HEK293 (cell line): ENCODE data around the gene EFCAB5.

ENCODE experiments used
- KLF16 ChIP-seq: fragments of 450-650 bp; formaldehyde crosslinking; IDR thresholded peaks from 2 replicates; pipeline ENCODE4 v1.5.1; 2017; ENCODE audit warnings: missing biosample characterization, missing genetic modification characterization
- MEIS1 ChIP-seq: sonication (generic); formaldehyde crosslinking; IDR thresholded peaks from 2 replicates; pipeline ENCODE4 v1.8.1; 2022; ENCODE audit warnings: missing genetic modification reagents, mild to moderate bottlenecking, borderline replicate concordance
- MZF1 ChIP-seq: fragments of 450-650 bp; formaldehyde crosslinking; IDR thresholded peaks from 2 replicates; pipeline ENCODE4 v1.5.1; 2017; ENCODE audit warnings: missing biosample characterization, missing genetic modification characterization, borderline replicate concordance
- RBAK ChIP-seq: fragments of 450-650 bp; formaldehyde crosslinking; IDR thresholded peaks from 2 replicates; pipeline ENCODE4 v1.5.1; 2016; ENCODE audit warnings: missing biosample characterization, missing genetic modification characterization
- TRIM28 ChIP-seq: IDR thresholded peaks from 2 replicates; pipeline ENCODE4 v1.6.1; 2011; ENCODE audit warnings: low read length, control low read depth, borderline replicate concordance
- ZBTB17 ChIP-seq: fragments of 450-650 bp; formaldehyde crosslinking; IDR thresholded peaks from 2 replicates; pipeline ENCODE4 v1.5.1; 2016; ENCODE audit warnings: missing biosample characterization, missing genetic modification characterization
- ZFP3 ChIP-seq: fragments of 450-650 bp; formaldehyde crosslinking; IDR thresholded peaks from 2 replicates; pipeline ENCODE4 v1.5.1; 2016; ENCODE audit warnings: low read depth, missing biosample characterization, missing genetic modification characterization
- ZFP69B ChIP-seq: fragments of 450-650 bp; formaldehyde crosslinking; IDR thresholded peaks from 2 replicates; pipeline ENCODE4 v1.5.1; 2016; ENCODE audit warnings: missing biosample characterization, missing genetic modification characterization
- ZNF10 ChIP-seq: fragments of 450-650 bp; formaldehyde crosslinking; IDR thresholded peaks from 2 replicates; pipeline ENCODE4 v1.5.1; 2017; ENCODE audit warnings: missing biosample characterization, missing genetic modification characterization
- ZNF132 ChIP-seq: fragments of 450-650 bp; formaldehyde crosslinking; IDR thresholded peaks from 2 replicates; pipeline ENCODE4 v1.5.1; 2017; ENCODE audit warnings: missing biosample characterization, missing genetic modification characterization, borderline replicate concordance
- ZNF223 ChIP-seq: fragments of 450-650 bp; formaldehyde crosslinking; IDR thresholded peaks from 2 replicates; pipeline ENCODE4 v1.5.1; 2016; ENCODE audit warnings: missing biosample characterization, missing genetic modification characterization
- ZNF521 ChIP-seq: fragments of 450-650 bp; formaldehyde crosslinking; IDR thresholded peaks from 2 replicates; pipeline ENCODE4 v1.5.1; 2017; ENCODE audit warnings: missing biosample characterization, mild to moderate bottlenecking, missing genetic modification characterization
- ZNF560 ChIP-seq: fragments of 450-650 bp; formaldehyde crosslinking; IDR thresholded peaks from 2 replicates; pipeline ENCODE4 v1.5.1; 2017; ENCODE audit warnings: missing biosample characterization, missing genetic modification characterization, borderline replicate concordance
- ZNF596 ChIP-seq: fragments of 450-650 bp; IDR thresholded peaks from 2 replicates; pipeline ENCODE4 v1.5.0; 2018; ENCODE audit warnings: missing biosample characterization, mild to moderate bottlenecking, missing genetic modification characterization, moderate library complexity
- ZNF623 ChIP-seq: fragments of 450-650 bp; formaldehyde crosslinking; IDR thresholded peaks from 2 replicates; pipeline ENCODE4 v1.5.1; 2016; ENCODE audit warnings: missing biosample characterization, missing genetic modification characterization
- ZNF664 ChIP-seq: fragments of 450-650 bp; formaldehyde crosslinking; IDR thresholded peaks from 2 replicates; pipeline ENCODE4 v1.5.1; 2016; ENCODE audit warnings: missing biosample characterization, missing genetic modification characterization
- ZNF670 ChIP-seq: fragments of 450-650 bp; formaldehyde crosslinking; IDR thresholded peaks from 2 replicates; pipeline ENCODE4 v1.5.1; 2016; ENCODE audit warnings: missing biosample characterization, missing genetic modification characterization, low read depth
- TF ChIP-seq, protein P1 (sequence below): fragments of 450-650 bp; formaldehyde crosslinking; IDR thresholded peaks from 2 replicates; pipeline ENCODE4 v1.5.1; 2016; ENCODE audit warnings: missing biosample characterization, missing genetic modification characterization
- TF ChIP-seq, protein P2 (sequence below): fragments of 450-650 bp; formaldehyde crosslinking; IDR thresholded peaks from 2 replicates; pipeline ENCODE4 v1.5.1; 2016; ENCODE audit warnings: missing biosample characterization, missing genetic modification characterization, borderline replicate concordance
- TF ChIP-seq, protein P3 (sequence below): fragments of 450-650 bp; formaldehyde crosslinking; conservative IDR thresholded peaks from 2 replicates; pipeline ENCODE4 v1.5.1; 2016; ENCODE audit warnings: low read depth, missing biosample characterization, missing genetic modification characterization
- TF ChIP-seq, protein P4 (sequence below): fragments of 450-650 bp; formaldehyde crosslinking; IDR thresholded peaks from 2 replicates; pipeline ENCODE4 v1.5.1; 2016; ENCODE audit warnings: missing biosample characterization, missing genetic modification characterization
- TF ChIP-seq, protein P5 (sequence below): sonication (generic); formaldehyde crosslinking; IDR thresholded peaks from 2 replicates; pipeline ENCODE4 v1.8.1; 2022; ENCODE audit warnings: mild to moderate bottlenecking, moderate library complexity, missing genetic modification reagents
- TF ChIP-seq, protein P6 (sequence below): fragments of 450-650 bp; formaldehyde crosslinking; IDR thresholded peaks from 2 replicates; pipeline ENCODE4 v1.5.1; 2016; ENCODE audit warnings: missing biosample characterization, missing genetic modification characterization, borderline replicate concordance

EFCAB5 gene

DNA sequence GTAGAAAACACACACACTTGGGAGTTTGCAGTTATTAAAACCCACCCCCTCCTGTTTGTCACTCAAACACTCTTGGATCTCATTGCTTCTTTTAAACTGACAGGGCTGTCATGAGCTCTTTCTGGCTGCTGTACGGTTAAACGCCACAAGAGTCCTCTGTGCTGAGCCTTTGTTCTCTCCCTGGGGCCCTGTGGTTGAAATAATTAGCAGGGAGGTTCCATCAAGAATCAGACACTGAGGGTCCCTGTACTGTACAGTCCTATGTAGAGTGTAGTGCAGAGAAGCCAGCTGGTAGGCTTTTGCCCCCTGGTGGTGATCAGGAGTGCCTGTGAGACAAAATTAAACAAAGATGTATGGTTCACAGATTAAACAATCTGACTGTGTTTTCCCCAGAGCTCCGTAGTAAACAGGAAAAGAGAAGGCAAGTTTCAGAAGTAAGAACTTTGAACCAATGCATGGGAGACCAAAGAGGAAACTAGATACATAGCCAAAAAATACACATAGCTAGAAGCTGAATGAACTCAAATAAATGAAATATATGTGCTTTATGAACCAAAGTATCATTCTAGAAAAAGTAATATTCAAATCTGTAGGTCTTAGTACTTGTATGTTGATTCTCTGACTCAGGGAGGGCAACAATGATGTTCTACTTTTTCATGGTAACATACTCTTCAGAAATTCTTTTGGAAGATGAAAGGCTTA, 10.1 kb upstream of the EFCAB5 start (continued):
- TF ChIP-seq, protein P1, sequence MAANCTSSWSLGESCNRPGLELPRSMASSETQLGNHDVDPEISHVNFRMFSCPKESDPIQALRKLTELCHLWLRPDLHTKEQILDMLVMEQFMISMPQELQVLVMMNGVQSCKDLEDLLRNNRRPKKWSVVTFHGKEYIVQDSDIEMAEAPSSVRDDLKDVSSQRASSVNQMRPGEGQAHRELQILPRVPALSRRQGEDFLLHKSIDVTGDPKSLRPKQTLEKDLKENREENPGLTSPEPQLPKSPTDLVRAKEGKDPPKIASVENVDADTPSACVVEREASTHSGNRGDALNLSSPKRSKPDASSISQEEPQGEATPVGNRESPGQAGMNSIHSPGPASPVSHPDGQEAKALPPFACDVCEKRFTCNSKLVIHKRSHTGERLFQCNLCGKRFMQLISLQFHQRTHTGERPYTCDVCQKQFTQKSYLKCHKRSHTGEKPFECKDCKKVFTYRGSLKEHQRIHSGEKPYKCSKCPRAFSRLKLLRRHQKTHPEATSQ, result no peak
- TF ChIP-seq ZNF223 (tag by site-specific recombination) (no peak), ZNF560 (tag by site-specific recombination) (no peak), ZNF596 (no peak), ZFP3 (no peak), ZBTB17 (peak; percentile 78), MEIS1 (no peak), RBAK (tag by site-specific recombination) (no peak), ZNF521 (tag by site-specific recombination) (no peak), ZNF664 (tag by site-specific recombination) (no peak), MZF1 (tag by site-specific recombination) (no peak), TRIM28 (peak; percentile 96), ZNF132 (tag by site-specific recombination) (no peak), ZNF10 (tag by site-specific recombination) (no peak), ZNF670 (tag by site-specific recombination) (no peak), KLF16 (no peak), ZFP69B (tag by site-specific recombination) (no peak), ZNF623 (peak; percentile 44)
- TF ChIP-seq, protein P2, sequence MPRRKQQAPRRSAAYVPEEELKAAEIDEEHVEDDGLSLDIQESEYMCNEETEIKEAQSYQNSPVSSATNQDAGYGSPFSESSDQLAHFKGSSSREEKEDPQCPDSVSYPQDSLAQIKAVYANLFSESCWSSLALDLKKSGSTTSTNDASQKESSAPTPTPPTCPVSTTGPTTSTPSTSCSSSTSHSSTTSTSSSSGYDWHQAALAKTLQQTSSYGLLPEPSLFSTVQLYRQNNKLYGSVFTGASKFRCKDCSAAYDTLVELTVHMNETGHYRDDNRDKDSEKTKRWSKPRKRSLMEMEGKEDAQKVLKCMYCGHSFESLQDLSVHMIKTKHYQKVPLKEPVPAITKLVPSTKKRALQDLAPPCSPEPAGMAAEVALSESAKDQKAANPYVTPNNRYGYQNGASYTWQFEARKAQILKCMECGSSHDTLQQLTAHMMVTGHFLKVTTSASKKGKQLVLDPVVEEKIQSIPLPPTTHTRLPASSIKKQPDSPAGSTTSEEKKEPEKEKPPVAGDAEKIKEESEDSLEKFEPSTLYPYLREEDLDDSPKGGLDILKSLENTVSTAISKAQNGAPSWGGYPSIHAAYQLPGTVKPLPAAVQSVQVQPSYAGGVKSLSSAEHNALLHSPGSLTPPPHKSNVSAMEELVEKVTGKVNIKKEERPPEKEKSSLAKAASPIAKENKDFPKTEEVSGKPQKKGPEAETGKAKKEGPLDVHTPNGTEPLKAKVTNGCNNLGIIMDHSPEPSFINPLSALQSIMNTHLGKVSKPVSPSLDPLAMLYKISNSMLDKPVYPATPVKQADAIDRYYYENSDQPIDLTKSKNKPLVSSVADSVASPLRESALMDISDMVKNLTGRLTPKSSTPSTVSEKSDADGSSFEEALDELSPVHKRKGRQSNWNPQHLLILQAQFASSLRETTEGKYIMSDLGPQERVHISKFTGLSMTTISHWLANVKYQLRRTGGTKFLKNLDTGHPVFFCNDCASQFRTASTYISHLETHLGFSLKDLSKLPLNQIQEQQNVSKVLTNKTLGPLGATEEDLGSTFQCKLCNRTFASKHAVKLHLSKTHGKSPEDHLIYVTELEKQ (tag by site-specific recombination), result no peak
- TF ChIP-seq, protein P3, sequence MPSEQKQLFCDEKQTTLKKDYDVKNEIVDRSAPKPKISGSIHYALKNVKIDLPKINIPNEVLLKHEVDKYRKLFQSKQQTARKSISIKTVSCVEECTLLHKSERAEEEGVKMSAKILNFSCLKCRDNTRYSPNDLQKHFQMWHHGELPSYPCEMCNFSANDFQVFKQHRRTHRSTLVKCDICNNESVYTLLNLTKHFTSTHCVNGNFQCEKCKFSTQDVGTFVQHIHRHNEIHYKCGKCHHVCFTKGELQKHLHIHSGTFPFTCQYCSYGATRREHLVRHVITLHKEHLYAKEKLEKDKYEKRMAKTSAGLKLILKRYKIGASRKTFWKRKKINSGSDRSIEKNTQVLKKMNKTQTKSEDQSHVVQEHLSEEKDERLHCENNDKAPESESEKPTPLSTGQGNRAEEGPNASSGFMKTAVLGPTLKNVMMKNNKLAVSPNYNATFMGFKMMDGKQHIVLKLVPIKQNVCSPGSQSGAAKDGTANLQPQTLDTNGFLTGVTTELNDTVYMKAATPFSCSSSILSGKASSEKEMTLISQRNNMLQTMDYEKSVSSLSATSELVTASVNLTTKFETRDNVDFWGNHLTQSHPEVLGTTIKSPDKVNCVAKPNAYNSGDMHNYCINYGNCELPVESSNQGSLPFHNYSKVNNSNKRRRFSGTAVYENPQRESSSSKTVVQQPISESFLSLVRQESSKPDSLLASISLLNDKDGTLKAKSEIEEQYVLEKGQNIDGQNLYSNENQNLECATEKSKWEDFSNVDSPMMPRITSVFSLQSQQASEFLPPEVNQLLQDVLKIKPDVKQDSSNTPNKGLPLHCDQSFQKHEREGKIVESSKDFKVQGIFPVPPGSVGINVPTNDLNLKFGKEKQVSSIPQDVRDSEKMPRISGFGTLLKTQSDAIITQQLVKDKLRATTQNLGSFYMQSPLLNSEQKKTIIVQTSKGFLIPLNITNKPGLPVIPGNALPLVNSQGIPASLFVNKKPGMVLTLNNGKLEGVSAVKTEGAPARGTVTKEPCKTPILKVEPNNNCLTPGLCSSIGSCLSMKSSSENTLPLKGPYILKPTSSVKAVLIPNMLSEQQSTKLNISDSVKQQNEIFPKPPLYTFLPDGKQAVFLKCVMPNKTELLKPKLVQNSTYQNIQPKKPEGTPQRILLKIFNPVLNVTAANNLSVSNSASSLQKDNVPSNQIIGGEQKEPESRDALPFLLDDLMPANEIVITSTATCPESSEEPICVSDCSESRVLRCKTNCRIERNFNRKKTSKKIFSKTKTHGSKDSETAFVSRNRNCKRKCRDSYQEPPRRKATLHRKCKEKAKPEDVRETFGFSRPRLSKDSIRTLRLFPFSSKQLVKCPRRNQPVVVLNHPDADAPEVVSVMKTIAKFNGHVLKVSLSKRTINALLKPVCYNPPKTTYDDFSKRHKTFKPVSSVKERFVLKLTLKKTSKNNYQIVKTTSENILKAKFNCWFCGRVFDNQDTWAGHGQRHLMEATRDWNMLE (tag by site-specific recombination), result no peak
- TF ChIP-seq, protein P4, sequence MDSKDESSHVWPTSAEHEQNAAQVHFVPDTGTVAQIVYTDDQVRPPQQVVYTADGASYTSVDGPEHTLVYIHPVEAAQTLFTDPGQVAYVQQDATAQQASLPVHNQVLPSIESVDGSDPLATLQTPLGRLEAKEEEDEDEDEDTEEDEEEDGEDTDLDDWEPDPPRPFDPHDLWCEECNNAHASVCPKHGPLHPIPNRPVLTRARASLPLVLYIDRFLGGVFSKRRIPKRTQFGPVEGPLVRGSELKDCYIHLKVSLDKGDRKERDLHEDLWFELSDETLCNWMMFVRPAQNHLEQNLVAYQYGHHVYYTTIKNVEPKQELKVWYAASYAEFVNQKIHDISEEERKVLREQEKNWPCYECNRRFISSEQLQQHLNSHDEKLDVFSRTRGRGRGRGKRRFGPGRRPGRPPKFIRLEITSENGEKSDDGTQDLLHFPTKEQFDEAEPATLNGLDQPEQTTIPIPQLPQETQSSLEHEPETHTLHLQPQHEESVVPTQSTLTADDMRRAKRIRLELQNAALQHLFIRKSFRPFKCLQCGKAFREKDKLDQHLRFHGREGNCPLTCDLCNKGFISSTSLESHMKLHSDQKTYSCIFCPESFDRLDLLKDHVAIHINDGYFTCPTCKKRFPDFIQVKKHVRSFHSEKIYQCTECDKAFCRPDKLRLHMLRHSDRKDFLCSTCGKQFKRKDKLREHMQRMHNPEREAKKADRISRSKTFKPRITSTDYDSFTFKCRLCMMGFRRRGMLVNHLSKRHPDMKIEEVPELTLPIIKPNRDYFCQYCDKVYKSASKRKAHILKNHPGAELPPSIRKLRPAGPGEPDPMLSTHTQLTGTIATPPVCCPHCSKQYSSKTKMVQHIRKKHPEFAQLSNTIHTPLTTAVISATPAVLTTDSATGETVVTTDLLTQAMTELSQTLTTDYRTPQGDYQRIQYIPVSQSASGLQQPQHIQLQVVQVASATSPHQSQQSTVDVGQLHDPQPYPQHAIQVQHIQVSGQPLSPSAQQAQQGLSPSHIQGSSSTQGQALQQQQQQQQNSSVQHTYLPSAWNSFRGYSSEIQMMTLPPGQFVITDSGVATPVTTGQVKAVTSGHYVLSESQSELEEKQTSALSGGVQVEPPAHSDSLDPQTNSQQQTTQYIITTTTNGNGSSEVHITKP (tag by site-specific recombination), result peak; percentile 97
- TF ChIP-seq, protein P5, sequence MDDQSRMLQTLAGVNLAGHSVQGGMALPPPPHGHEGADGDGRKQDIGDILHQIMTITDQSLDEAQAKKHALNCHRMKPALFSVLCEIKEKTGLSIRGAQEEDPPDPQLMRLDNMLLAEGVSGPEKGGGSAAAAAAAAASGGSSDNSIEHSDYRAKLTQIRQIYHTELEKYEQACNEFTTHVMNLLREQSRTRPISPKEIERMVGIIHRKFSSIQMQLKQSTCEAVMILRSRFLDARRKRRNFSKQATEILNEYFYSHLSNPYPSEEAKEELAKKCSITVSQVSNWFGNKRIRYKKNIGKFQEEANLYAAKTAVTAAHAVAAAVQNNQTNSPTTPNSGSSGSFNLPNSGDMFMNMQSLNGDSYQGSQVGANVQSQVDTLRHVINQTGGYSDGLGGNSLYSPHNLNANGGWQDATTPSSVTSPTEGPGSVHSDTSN (CRISPR knock-in tag), result no peak
- TF ChIP-seq, protein P6, sequence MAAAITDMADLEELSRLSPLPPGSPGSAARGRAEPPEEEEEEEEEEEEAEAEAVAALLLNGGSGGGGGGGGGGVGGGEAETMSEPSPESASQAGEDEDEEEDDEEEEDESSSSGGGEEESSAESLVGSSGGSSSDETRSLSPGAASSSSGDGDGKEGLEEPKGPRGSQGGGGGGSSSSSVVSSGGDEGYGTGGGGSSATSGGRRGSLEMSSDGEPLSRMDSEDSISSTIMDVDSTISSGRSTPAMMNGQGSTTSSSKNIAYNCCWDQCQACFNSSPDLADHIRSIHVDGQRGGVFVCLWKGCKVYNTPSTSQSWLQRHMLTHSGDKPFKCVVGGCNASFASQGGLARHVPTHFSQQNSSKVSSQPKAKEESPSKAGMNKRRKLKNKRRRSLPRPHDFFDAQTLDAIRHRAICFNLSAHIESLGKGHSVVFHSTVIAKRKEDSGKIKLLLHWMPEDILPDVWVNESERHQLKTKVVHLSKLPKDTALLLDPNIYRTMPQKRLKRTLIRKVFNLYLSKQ (tag by site-specific recombination), result no peak
